MM.1S (cell line): ENCODE results near the gene MIB2.
A peak's percentile ranks its signal among the peaks of the same experiment; 100 is the strongest.

Experiments
- DNase-seq: peaks from one replicate; pipeline ENCODE4 v3.0.0-alpha.2; 2015
- H2AFZ ChIP-seq: fragments of 300-600 bp; sonication (generic); 2 replicates; pipeline ENCODE4 v1.6.0; 2016; ENCODE audit warnings: antibody characterized with exemption, low read length
- H3F3A ChIP-seq: fragments of 300-600 bp; sonication (generic); 2 replicates; pipeline ENCODE4 v1.6.1; 2016; ENCODE audit warnings: mild to moderate bottlenecking, antibody characterized with exemption, low read length, moderate library complexity, mixed read lengths; ENCODE audit not compliant: insufficient read depth
- H3K27ac ChIP-seq: fragments of 300-600 bp; sonication (generic); 2 replicates; pipeline ENCODE4 v1.5.1; 2016; ENCODE audit warnings: mild to moderate bottlenecking, low read length
- H3K27me3 ChIP-seq: fragments of 300-600 bp; sonication (generic); replicated peaks from 2 replicates; pipeline ENCODE4 v1.6.0; 2016; ENCODE audit warnings: low read length; ENCODE audit not compliant: insufficient read depth
- H3K36me3 ChIP-seq: fragments of 300-600 bp; sonication (generic); replicated peaks from 2 replicates; pipeline ENCODE4 v1.6.1; 2016; ENCODE audit warnings: mild to moderate bottlenecking, low read length, mixed read lengths; ENCODE audit not compliant: insufficient read depth
- H3K4me1 ChIP-seq: fragments of 300-600 bp; sonication (generic); 2 replicates; pipeline ENCODE4 v1.6.1; 2016; ENCODE audit warnings: low read length, mixed read lengths
- H3K4me2 ChIP-seq: fragments of 300-600 bp; sonication (generic); 2 replicates; pipeline ENCODE4 v1.6.0; 2016; ENCODE audit warnings: low read depth, low read length
- H3K4me3 ChIP-seq: fragments of 300-600 bp; sonication (generic); 2 replicates; pipeline ENCODE4 v1.5.1; 2016; ENCODE audit warnings: low read length, mixed read lengths
- H3K79me2 ChIP-seq: fragments of 300-600 bp; sonication (generic); 2 replicates; pipeline ENCODE4 v1.6.1; 2016; ENCODE audit warnings: mixed run types, low read length, mixed read lengths
- H3K9ac ChIP-seq: fragments of 300-600 bp; sonication (generic); 2 replicates; pipeline ENCODE4 v1.6.1; 2016; ENCODE audit warnings: low read length, mixed read lengths
- H3K9me2 ChIP-seq: fragments of 300-600 bp; sonication (generic); replicated peaks from 2 replicates; pipeline ENCODE4 v1.6.1; 2016; ENCODE audit warnings: mild to moderate bottlenecking, low read length, mixed read lengths; ENCODE audit not compliant: insufficient read depth
- H3K9me3 ChIP-seq: fragments of 300-600 bp; sonication (generic); replicated peaks from 2 replicates; pipeline ENCODE4 v1.6.1; 2016; ENCODE audit warnings: mild to moderate bottlenecking, low read length, mixed read lengths; ENCODE audit not compliant: insufficient read depth
- H4K20me1 ChIP-seq: fragments of 300-600 bp; sonication (generic); 2 replicates; pipeline ENCODE4 v1.6.1; 2016; ENCODE audit warnings: mild to moderate bottlenecking, low read length, moderate library complexity, mixed read lengths; ENCODE audit not compliant: insufficient read depth
- EZH2 ChIP-seq: fragments of 300-600 bp; sonication (generic); optimal IDR thresholded peaks from 2 replicates; pipeline ENCODE3; 2017; ENCODE audit warnings: low read depth, mild to moderate bottlenecking, antibody characterized with exemption, low read length, mixed read lengths
- EZH2phosphoT487 ChIP-seq: fragments of 300-600 bp; sonication (generic); IDR thresholded peaks from 2 replicates; pipeline ENCODE4 v1.6.1; 2018; ENCODE audit warnings: antibody characterized with exemption, low read length
- TF ChIP-seq, protein P1 (sequence below): fragments of 300-600 bp; sonication (generic); IDR thresholded peaks from 2 replicates; pipeline ENCODE4 v1.5.1; 2016; ENCODE audit warnings: antibody characterized with exemption, low read length, mixed read lengths

Gene MIB2

DNA sequence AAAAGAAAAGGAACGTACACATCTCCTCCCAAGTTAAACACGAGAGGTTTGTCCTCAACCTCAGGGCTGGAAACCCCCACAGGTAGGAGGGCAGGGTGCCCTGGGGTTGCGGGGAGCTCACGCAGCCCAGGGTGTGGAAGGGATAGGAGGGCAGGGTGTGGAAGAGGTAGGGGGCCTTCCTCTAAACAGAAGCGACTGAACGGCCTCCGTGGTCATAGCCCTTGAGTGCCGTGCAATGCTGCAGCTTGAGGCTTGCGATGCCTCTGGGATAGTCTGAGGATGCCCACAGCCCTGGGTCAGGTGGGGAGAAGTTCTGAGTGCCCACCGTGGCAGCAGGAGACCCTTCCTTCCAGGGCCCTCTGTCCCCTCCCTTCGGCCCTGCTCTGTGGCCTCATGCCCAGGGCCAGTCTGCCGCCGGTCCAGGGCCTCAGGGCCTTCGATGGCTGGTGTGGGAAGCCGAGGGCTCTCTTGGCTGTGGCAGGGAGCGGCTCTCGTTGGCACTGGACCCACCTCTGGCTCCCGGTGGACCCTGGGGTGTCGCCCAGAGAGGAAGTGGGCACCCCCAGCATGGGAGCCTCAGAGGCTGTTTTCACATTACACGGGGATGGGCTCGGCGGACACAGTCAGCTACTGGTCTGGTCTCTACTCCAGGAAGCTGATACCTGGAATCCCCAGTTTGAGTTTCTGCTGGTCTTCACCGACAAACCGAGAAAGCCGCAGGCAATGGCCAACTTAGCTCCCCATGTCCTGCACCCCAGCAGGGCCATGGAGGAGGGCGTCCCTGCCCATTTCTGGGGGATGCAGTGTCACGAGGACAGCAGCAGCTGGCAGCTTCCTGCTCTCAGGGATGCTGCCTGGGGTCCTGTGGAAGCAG lies 49.9 kb downstream of the MIB2 start:
- no peak overlapping the region for H3K9ac ChIP-seq
- no peaks in the 10 kb centered on the region for H3K9me3 ChIP-seq
- no peak overlapping the region for H2AFZ ChIP-seq
- H3K4me2 ChIP-seq, result no peak overlapping the region
- TF ChIP-seq EZH2phosphoT487 (no peak), EZH2 (no peak)
- TF ChIP-seq, protein P1, sequence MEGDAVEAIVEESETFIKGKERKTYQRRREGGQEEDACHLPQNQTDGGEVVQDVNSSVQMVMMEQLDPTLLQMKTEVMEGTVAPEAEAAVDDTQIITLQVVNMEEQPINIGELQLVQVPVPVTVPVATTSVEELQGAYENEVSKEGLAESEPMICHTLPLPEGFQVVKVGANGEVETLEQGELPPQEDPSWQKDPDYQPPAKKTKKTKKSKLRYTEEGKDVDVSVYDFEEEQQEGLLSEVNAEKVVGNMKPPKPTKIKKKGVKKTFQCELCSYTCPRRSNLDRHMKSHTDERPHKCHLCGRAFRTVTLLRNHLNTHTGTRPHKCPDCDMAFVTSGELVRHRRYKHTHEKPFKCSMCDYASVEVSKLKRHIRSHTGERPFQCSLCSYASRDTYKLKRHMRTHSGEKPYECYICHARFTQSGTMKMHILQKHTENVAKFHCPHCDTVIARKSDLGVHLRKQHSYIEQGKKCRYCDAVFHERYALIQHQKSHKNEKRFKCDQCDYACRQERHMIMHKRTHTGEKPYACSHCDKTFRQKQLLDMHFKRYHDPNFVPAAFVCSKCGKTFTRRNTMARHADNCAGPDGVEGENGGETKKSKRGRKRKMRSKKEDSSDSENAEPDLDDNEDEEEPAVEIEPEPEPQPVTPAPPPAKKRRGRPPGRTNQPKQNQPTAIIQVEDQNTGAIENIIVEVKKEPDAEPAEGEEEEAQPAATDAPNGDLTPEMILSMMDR, result no peak
- no peaks in the 10 kb centered on the region for H3K9me2 ChIP-seq
- H3K4me1 ChIP-seq, result no peaks in the 10 kb centered on the region
- H3K36me3 ChIP-seq, result no peaks in the 10 kb centered on the region
- H3F3A ChIP-seq, result no peaks in the 10 kb centered on the region
- DNase-seq, result no peak
- no peak overlapping the region for H3K4me3 ChIP-seq
- no peaks in the 10 kb centered on the region for H4K20me1 ChIP-seq
- no peaks in the 10 kb centered on the region for H3K79me2 ChIP-seq
- H3K27me3 ChIP-seq, result no peaks in the 10 kb centered on the region
- no peak overlapping the region for H3K27ac ChIP-seq

DNA sequence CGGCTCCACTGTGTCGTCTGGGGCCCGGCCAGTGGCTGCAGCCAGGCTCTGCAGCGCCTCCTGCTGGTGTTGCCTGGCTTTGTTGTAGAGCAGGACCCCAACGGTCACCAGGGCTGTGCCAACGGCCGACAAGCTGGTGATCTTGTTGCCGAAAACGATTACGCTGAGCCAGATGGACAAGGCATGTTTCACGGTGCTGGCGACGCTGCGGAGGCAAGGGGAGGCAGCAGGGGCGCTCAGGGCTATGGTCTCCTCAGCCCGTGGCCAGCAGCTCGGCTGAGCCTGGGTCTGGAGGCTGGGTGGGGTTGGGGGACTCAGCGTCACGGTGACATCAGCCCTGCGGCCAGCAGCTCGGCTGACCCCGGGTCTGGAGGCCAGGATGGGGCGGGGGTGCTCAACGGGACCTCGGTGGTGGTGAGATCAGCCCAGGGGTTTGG lies 50.5 kb downstream of the MIB2 start:
- Histone ChIP-seq H3K9ac (no peak overlapping the region), H3K9me3 (no peaks in the 10 kb centered on the region), H3K36me3 (no peaks in the 10 kb centered on the region), H3K27me3 (no peaks in the 10 kb centered on the region), H3K4me3 (no peak overlapping the region), H3K4me2 (no peak overlapping the region), H4K20me1 (no peaks in the 10 kb centered on the region), H2AFZ (no peak overlapping the region), H3K4me1 (no peaks in the 10 kb centered on the region), H3F3A (no peaks in the 10 kb centered on the region), H3K9me2 (no peaks in the 10 kb centered on the region), H3K27ac (no peak overlapping the region), H3K79me2 (no peaks in the 10 kb centered on the region)
- DNase-seq, result no peak
- TF ChIP-seq EZH2, result no peak
- TF ChIP-seq EZH2phosphoT487, result no peak
- TF ChIP-seq, protein P1, result peak; percentile 45

DNA sequence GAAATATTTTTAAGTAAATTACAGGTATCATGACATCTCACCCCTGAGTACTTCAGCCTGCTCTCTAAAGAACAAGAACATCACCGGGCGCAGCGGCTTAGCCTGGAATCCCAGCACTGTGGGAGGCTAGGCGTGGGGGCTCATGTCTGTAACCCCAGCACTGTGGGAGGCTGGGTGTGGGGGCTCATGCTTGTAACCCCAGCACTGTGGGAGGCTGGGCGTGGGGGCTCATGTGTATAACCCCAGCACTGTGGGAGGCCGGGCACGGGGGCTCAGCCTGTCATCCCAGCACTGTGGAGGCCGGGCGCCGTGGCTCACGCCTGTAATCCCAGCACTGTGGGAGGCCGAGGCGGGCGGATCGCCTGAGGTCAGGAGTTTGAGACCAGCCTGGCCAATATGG lies 51.2 kb downstream of the MIB2 start:
- H3K36me3 ChIP-seq, result no peaks in the 10 kb centered on the region
- no peaks in the 10 kb centered on the region for H3K9me2 ChIP-seq
- no peak overlapping the region for H3K4me2 ChIP-seq
- DNase-seq, result no peak
- no peak overlapping the region for H3K27ac ChIP-seq
- no peak for TF ChIP-seq EZH2
- TF ChIP-seq, protein P1, result no peak
- TF ChIP-seq EZH2phosphoT487, result no peak
- H3K9me3 ChIP-seq, result no peaks in the 10 kb centered on the region
- H3K79me2 ChIP-seq, result no peaks in the 10 kb centered on the region
- H2AFZ ChIP-seq, result no peak overlapping the region
- H4K20me1 ChIP-seq, result no peaks in the 10 kb centered on the region
- no peak overlapping the region for H3K9ac ChIP-seq
- no peaks in the 10 kb centered on the region for H3K27me3 ChIP-seq
- H3F3A ChIP-seq, result no peaks in the 10 kb centered on the region
- H3K4me1 ChIP-seq, result no peaks in the 10 kb centered on the region
- H3K4me3 ChIP-seq, result no peak overlapping the region
